Thoracic aorta (tissue), 2 donors: Measurements from ENCODE around the gene U2AF1L4. TPM values are rescaled to one million over a fixed set of nuclear protein-coding genes. Genes with fewer than 3 reads are reported as not detected.

Source experiments
- ATAC-seq: fragments of 150-250 bp; one replicate; pipeline ENCODE4 v1.8.0; 2017; ENCODE audit warnings: low read depth; ENCODE audit not compliant: insufficient number of reproducible peaks, low FRiP score
- DNase-seq: peaks from one replicate; pipeline ENCODE4 v3.0.0-alpha.2; 2020; ENCODE audit warnings: low spot score
- H3K27ac ChIP-seq, 2 donors: fragments of 200-600 bp; sonication (generic); 1 replicate in 1 of 2; 2 replicates in 1 of 2; pipeline ENCODE4 v1.5.1; 2016; ENCODE audit warnings: mild to moderate bottlenecking in 2 of 2, moderate library complexity in 2 of 2
- H3K27me3 ChIP-seq: fragments of 200-600 bp; sonication (generic); replicated peaks from 2 replicates; pipeline ENCODE4 v1.6.0; 2016; ENCODE audit warnings: mild to moderate bottlenecking; ENCODE audit not compliant: insufficient read depth
- H3K36me3 ChIP-seq: fragments of 200-600 bp; sonication (generic); one replicate; pipeline ENCODE4 v1.5.1; 2016
- H3K4me1 ChIP-seq, 2 donors: fragments of 200-600 bp; sonication (generic); 1 replicate in 1 of 2; 2 replicates in 1 of 2; pipeline versions ENCODE4 v1.5.1 to v1.6.0; 2016; ENCODE audit warnings: low read depth in 2 of 2, mild to moderate bottlenecking in 1 of 2; ENCODE audit not compliant: control insufficient read depth in 1 of 2
- H3K4me3 ChIP-seq: fragments of 200-600 bp; sonication (generic); 2 replicates; pipeline ENCODE4 v1.5.1; 2016; ENCODE audit warnings: mild to moderate bottlenecking
- H3K9me3 ChIP-seq: fragments of 200-600 bp; sonication (generic); 2 replicates; pipeline ENCODE4 v1.5.1; 2016
- total RNA-seq, 2 donors: library from RNA; depleted of rRNA; stranded (reverse); fragments of >200 nt; gene quantifications; one replicate each; pipeline versions ENCODE4 v1.1.0 to v1.2.3, GENCODE V29; 2016
- TF ChIP-seq, protein P1 (sequence below): fragments of 200-600 bp; sonication (generic); IDR thresholded peaks from one replicate; pipeline ENCODE4 v1.5.1; 2019; ENCODE audit warnings: antibody characterized with exemption

U2AF1L4 gene
- total RNA-seq, 2 donors from 2014 or later, result 34.4 to 42.6 TPM

DNA sequence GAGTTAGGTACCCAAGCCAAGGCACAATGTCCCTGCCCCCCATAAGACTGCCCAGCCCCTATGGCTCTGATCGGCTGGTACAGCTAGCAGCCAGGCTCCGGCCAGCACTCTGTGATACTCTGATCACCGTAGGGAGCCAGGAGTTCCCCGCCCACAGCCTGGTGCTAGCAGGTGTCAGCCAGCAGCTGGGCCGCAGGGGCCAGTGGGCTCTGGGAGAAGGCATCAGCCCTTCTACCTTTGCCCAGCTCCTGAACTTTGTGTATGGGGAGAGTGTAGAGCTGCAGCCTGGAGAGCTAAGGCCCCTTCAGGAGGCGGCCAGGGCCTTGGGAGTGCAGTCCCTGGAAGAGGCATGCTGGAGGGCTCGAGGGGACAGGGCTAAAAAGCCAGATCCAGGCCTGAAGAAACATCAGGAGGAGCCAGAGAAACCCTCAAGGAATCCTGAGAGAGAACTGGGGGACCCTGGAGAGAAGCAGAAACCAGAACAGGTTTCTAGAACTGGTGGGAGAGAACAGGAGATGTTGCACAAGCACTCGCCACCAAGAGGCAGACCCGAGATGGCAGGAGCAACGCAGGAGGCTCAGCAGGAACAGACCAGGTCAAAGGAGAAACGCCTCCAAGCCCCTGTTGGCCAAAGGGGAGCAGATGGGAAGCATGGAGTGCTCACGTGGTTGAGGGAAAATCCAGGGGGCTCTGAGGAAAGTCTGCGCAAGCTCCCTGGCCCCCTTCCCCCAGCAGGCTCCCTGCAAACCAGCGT, 30.4 kb downstream of the U2AF1L4 start:
- Histone ChIP-seq H3K27me3 (no peaks in the 10 kb centered on the region), H3K27ac (no peak overlapping the region), H3K4me3 (no peak overlapping the region), H3K4me1 (peaks cover 16 to 23% of the 10 kb centered on the region in 2 donors), H3K36me3 (no peaks in the 10 kb centered on the region), H3K9me3 (no peaks in the 10 kb centered on the region)
- TF ChIP-seq, protein P1, sequence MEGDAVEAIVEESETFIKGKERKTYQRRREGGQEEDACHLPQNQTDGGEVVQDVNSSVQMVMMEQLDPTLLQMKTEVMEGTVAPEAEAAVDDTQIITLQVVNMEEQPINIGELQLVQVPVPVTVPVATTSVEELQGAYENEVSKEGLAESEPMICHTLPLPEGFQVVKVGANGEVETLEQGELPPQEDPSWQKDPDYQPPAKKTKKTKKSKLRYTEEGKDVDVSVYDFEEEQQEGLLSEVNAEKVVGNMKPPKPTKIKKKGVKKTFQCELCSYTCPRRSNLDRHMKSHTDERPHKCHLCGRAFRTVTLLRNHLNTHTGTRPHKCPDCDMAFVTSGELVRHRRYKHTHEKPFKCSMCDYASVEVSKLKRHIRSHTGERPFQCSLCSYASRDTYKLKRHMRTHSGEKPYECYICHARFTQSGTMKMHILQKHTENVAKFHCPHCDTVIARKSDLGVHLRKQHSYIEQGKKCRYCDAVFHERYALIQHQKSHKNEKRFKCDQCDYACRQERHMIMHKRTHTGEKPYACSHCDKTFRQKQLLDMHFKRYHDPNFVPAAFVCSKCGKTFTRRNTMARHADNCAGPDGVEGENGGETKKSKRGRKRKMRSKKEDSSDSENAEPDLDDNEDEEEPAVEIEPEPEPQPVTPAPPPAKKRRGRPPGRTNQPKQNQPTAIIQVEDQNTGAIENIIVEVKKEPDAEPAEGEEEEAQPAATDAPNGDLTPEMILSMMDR, result no peak
- no peak for ATAC-seq
- no peak for DNase-seq

DNA sequence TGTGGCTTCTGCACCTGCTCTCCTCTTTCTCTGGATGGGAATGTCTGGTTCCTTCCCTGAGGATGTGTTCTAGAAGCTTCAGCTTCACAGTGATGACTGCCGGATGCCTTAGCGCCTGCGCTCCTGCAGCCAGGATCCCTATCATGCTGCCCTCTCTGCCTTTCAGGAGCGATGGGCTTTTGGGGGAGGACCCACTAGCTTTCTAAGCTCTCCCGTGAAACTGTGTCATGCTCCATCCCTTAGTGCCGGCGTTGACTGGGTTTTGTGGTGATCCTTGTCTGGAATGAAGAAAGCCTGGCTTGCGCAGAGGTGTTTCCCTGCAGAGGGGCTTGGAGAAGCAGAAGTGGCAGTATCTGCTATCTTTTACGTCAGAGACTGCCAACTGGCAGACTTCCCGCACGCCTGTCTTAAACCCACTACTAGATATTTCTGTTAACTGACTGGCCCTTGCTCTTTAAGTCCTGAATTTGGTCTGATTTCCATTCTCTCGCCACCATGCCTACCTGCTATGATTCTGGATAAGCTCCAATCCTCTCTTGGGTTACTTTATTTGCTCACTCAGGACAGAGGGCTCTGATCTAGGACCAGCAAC, 31.2 kb downstream of the U2AF1L4 start:
- ATAC-seq (no peak), DNase-seq (no peak)
- Histone ChIP-seq H3K36me3 (no peaks in the 10 kb centered on the region), H3K27me3 (no peaks in the 10 kb centered on the region), H3K9me3 (no peaks in the 10 kb centered on the region), H3K4me3 (no peak overlapping the region), H3K27ac (no peak overlapping the region), H3K4me1 (peaks cover 9 to 15% of the 10 kb centered on the region in 2 donors)
- TF ChIP-seq, protein P1, result no peak

DNA sequence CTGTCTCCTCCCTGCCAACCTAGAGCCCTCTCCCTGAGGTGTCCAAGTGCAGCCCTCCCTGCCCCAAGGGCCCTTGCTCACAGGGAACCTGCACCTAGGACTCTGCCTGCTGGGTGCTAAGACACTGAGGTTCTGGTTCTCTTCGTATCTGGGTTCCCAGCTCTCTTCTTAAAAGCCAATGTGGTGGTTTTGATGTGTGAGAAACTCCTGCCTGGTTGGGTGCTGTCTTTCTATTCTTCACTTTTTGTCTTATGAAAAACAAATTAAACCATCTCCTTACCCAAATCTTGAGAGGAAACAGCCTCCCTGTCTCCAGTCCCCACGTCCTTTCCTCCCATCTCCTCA, 31.7 kb downstream of the U2AF1L4 start:
- no peak overlapping the region for H3K27ac ChIP-seq
- H3K4me1 ChIP-seq, result peaks cover 7 to 10% of the 10 kb centered on the region in 2 donors
- DNase-seq, result no peak
- no peak overlapping the region for H3K4me3 ChIP-seq
- H3K9me3 ChIP-seq, result no peaks in the 10 kb centered on the region
- no peak for ATAC-seq
- H3K27me3 ChIP-seq, result no peaks in the 10 kb centered on the region
- TF ChIP-seq, protein P1, result no peak
- H3K36me3 ChIP-seq, result no peaks in the 10 kb centered on the region

DNA sequence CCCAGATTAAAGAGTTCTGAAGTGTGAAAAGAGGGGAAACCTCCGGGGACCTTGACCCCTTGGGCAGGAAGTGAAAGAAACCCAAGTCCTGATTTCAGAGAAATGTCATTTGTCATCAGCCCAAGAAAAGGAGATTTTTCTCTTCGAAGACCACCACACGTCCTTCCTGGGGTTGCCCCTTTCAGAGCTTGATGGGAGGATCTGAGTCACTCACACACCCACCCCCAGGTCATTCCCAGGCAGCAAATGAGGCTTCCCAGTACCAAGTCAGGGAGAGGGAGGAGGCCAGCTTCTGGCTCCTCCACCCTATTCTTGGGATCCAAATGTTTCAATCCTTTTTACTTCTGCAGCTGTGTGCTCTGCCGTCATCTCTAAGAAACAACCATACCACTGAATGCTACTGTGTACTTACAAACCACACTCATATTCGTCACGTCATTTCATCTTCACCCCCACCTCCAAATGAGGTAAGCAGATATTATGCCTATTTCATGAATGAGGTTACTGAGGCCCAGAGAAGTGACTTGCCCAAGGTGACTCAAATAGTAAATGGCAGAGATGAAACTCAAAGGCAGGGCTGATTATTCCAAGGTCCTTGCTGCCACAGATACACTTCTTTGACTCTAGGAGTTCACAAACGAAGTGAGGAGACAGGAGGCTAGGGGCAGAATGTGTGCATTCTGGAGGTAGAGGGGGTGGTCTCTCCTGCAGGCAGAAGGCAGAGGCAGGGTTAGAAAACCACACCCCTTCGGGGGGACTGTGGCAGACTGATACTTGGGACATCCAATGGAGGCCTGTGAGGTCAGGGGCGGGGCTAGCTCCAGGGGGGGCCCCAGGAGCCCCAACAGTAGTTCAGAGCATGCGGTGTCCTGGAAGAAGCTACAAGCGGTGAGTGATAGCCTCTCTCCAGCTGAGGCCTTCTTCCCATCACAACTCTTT, 32.4 kb downstream of the U2AF1L4 start:
- Histone ChIP-seq H3K27me3 (no peaks in the 10 kb centered on the region), H3K9me3 (no peaks in the 10 kb centered on the region), H3K27ac (no peak overlapping the region), H3K4me3 (no peak overlapping the region), H3K36me3 (no peaks in the 10 kb centered on the region), H3K4me1 (peaks cover 7 to 9% of the 10 kb centered on the region in 2 donors)
- no peak for ATAC-seq
- no peak for DNase-seq
- TF ChIP-seq, protein P1, result no peak
